Stimulated activated CD4-positive, alpha-beta T cell treated with anti-CD3 and anti-CD28 coated beads, Interleukin-2, amount 100 ng/mL, for 24 hours (primary cell): ENCODE data around the gene PNMA8C.
"Not testable (repeated sequence)": the region's sequence is repeated elsewhere in the genome, so short reads cannot be mapped to it uniquely, and the experiment has no call there.

Experiments used
- DNase-seq, 2 donors: peaks; one replicate each; pipeline ENCODE4 v3.0.0-alpha.2; 2020

The PNMA8C gene

GRCh38 chr19:46411088-46411924 lies 17.4 kb downstream of the PNMA8C start:
- no peak for DNase-seq

- DNase-seq, result no peak
Observed at GRCh38 chr19:46410205-46411087, 18.3 kb downstream of the PNMA8C start.

DNA sequence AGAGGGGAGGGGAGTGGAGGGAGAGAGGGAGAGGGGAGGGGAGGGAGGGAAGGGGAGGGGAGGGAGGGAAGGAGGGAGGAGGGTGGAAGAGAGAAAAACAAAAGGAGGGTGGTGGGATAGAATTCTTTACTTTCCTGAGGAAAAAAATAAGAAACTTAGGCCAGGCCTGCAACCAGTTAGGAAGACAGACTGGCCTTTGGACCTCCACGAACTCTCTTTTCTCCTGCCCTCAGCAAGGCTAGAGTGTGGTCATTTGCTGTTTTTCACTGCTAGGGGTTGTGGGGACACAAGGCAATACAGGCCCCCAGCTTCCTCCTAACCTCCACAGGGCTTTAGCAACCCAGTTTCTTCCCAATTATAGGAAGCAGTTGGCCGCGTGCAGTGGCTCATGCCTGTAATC lies 19.5 kb downstream of the PNMA8C start:
- DNase-seq, result no peak

GRCh38 chr19:46408664-46409039 lies 20.1 kb downstream of the PNMA8C start:
- DNase-seq, result no peak

GRCh38 chr19:46407856-46408663 lies 20.7 kb downstream of the PNMA8C start:
- DNase-seq, result no peak

- no peak for DNase-seq
Observed at GRCh38 chr19:46406976-46407375, 21.8 kb downstream of the PNMA8C start.

DNA sequence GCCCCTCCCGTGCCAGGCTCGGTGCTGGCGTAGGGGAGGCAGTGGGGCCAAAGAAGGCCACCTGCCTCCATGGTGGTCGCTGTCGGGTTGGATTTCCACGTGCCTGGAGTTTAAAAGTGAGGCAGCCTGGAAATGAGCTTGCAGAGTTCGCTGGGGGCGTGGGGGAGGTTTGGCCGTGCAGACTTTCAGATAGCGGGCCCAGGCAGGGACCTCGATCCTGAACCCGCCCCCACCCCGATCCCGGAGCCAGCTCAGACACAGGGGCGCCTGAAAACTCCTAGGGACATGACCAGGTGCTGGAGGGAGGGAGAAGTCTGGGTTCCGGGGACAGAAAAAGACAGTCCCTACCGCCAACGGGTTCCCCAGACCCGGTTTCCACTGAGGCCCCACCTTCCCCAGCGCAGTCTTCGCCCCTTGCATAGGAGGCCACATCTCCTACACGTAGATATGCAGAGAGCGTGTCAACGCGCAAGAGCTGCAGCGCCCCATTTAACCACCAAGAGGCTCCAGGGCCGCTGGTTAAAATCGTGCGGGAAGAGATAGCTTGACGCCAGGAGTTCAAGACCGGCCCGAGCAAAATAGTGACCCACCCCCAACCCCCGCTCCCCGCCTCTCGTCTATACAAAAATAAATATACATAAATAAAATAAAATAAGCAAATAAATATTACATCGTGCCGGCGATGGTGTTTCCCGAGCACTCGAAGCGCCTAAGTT lies 23.8 kb downstream of the PNMA8C start:
- no peak for DNase-seq

DNA sequence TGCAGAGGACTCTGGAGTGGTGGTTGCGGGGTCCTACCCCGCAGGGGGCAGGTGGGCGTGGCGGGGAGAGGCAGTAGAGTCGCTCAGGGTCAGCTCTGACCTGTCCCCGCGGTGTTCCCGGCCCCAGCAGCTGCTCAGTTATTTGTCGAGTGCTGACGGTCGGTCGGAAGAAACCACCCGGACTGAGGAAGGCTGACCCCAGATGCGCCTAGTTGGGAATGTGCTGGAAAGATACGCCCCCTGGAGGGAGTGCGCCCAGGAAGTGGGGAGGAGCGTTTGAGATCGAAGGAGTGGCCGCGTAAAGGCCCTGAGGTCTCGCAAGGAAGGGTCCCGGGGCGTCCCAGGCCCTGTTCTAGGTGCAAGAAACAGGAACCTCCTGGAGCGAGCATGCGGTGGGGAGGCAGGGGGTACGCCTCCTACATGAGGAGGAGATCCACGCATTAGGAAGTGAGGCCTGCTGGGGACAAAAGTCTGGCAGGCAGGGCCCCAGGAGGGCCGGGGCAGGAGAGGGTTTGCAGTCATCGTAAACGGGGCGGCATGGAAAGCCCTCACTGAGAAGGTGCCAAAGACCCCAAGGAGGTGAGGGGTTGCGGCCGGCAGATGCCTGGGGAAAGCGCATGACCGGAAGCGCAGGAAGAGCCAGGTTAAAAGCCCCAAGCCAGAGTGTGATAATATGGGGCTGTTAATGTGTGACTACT lies 24.5 kb downstream of the PNMA8C start:
- no peak for DNase-seq

- no peak for DNase-seq
Observed at GRCh38 chr19:46402725-46403124, 26.0 kb downstream of the PNMA8C start.

DNA sequence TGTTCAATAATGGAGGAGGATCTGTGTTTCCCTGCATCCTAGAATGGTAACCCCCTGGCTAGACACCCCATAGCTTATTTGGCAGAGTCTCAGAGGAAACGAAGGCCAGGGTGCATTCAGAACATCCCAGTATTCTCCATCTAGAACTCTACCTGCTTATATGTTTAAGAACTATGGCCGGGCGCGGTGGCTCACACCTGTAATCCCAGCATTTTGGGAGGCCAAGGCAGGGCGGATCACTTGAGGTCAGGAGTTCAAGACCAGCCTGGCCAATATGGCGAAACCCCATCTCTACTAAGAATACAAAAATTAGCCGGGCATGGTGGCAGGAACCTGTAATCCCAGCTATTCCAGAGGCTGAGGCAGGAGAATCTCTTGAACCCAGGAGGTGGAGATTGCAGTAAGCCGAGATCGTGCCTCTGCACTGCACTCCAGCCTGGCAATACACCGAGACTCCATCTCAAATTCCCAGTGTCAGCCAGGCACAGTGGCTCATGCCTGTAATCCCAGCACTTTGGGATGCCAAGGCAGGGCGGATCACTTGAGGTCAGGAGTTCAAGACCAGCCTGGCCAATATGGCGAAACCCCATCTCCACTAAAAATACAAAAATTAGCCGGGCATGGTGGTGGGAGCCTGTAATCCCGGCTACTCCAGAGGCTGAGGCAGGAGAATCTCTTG lies 30.8 kb downstream of the PNMA8C start:
- DNase-seq, result not testable (repeated sequence)

DNA sequence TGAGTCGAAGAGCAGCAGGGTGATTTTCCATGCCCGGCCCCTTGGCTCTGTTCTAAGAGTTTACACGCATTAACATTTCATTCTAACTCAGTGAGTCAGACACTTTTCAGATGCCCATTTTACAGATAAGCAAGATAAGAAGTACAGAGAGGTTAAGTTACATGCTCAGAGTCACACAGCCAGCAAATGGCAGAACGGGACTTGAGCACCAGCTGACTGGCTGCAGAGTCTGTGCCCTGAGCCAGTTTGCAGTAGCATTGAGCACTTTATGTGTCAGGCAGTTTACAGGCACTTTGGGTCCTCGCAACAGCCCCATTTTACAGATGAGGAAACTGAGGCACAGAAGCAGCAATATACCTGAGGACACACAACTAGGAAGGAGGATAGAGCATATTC lies 34.3 kb downstream of the PNMA8C start:
- no peak for DNase-seq

- no peak for DNase-seq
Observed at GRCh38 chr19:46393456-46394401, 35.0 kb downstream of the PNMA8C start.

GRCh38 chr19:46392837-46393236 lies 35.9 kb downstream of the PNMA8C start:
- DNase-seq, result no peak

GRCh38 chr19:46392252-46392801 lies 36.4 kb downstream of the PNMA8C start:
- DNase-seq, result no peak

- DNase-seq, result no peak
Observed at GRCh38 chr19:46391296-46392251, 37.2 kb downstream of the PNMA8C start.

DNA sequence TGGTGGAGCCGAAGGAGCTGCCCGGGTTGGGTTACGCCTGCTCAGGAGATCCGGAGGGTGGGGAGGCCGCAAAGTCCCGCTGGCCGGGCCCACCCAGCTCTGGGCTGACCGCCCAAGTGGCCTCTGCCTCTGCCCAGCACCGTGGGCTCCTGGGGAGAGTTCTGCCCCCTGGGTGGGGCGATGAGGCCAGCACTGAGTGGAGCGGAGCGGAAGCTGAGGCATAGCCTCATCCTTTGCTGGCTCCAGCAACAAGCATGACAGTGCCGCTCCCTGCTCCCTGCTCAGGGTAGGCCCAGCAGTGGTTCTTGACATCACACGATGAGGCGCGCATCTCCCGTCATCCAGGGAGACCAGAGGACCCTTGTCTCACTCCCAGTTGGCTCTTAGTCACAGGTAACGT lies 37.9 kb downstream of the PNMA8C start:
- no peak for DNase-seq

DNA sequence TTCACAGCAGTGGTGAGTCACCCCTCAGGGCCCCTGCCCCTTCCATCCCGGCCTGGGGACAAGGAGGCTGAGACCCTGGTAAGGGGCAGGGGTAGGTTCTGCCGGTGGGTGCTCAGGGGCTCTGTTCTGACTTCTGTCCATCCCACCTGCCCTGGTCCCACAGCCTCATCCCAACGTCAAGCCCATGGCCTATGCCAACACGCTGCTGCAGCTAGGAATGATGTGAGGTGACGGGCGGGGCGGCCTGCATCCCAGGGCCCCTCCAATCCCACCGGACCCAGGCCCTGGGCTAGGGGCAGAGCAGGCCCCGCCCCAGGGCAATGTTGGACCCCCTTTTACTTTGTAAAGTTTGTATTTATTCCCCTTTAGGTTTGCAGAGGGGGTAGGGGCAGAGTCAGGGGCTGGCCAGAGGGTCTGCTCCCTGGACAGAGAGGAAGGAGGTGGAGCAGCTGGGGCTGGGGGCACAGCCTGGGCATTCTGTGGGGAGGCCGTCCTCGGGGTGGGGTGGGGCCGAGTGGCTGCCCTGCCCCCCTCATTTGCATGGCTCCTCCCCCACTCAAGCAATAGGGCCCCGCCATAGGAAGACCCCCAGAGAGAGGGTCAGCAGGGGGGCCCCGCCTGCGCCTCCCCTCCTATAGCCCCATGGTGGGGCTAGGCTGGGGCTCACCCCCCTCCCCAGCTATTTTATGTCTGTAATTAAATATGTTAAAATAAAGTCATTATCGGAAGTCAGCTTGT lies 38.4 kb downstream of the PNMA8C start:
- no peak for DNase-seq
